Right lobe of liver (tissue), 6 donors: Measurements from ENCODE around the gene PTPRN2. TPM values are rescaled to one million over a fixed set of nuclear protein-coding genes. Genes with fewer than 3 reads are reported as not detected.

ENCODE experiments used
- ATAC-seq, 4 donors: fragments of 200-7000 bp; cut with Tn5 transposase; one replicate each; pipeline ENCODE4 v1.9.1; 2020; ENCODE audit warnings: mild to moderate bottlenecking in 4 of 4, moderate library complexity in 4 of 4
- DNase-seq, 3 donors: peaks; one replicate each; pipeline ENCODE4 v3.0.0-alpha.2; 2020
- H3K27ac ChIP-seq, 3 donors: fragments of 200-600 bp; one replicate each; pipeline ENCODE4 v1.8.0; 2022
- H3K27me3 ChIP-seq, 2 donors: fragments of 200-600 bp; one replicate each; pipeline ENCODE4 v1.8.0; 2022
- H3K36me3 ChIP-seq, 4 donors: fragments of 200-600 bp; sonication (generic) in 1 of 4; one replicate each; pipeline versions ENCODE4 v1.5.1 to v1.8.0; 2017 to 2022; ENCODE audit warnings: control low read depth in 1 of 4
- H3K4me1 ChIP-seq, 4 donors: fragments of 200-600 bp; sonication (generic) in 1 of 4; one replicate each; pipeline versions ENCODE4 v1.5.1 to v1.8.0; 2017 to 2022; ENCODE audit warnings: control low read depth in 1 of 4
- H3K4me3 ChIP-seq, 3 donors: fragments of 200-600 bp; one replicate each; pipeline ENCODE4 v1.8.0; 2022
- H3K9me3 ChIP-seq, 4 donors: fragments of 200-600 bp; sonication (generic) in 1 of 4; one replicate each; pipeline versions ENCODE4 v1.5.1 to v1.8.0; 2017 to 2022; ENCODE audit warnings: control low read depth in 1 of 4
- POLR2A ChIP-seq: fragments of 450-650 bp; IDR thresholded peaks from one replicate; pipeline ENCODE4 v1.6.1; 2017; ENCODE audit warnings: antibody characterized with exemption, mild to moderate bottlenecking
- WGBS: methylation state at CpG from one replicate; pipeline ENCODE4 v1.1.6; 2018; ENCODE audit warnings: low coverage, low lambda C conversion rate; ENCODE audit not compliant: insufficient coverage; ENCODE audit errors: missing lambda C conversion rate; 5-methylcytosine and 5-hydroxymethylcytosine counted together
- intact Hi-C, 2 donors: fragments of 100-400 bp; cut with DNase I; formaldehyde crosslinking; loops; one replicate each; pipeline versions ENCODE4 v1.11.2 to v1.14.1; 2022
- total RNA-seq, 6 experiments: library from RNA; depleted of rRNA in 2 of 6; stranded (reverse); fragments of >200 nt in 2 of 6; fragmentation: NEBNext Ultra II Directional in 3 of 6; extraction: Animal tissue kit (Norgen Biotek cat#: 25700) in 3 of 6; gene quantifications; one replicate each; pipeline versions ENCODE4 v1.1.0 to v1.2.4, GENCODE V29; 2016 to 2023
- TF ChIP-seq, protein P1 (sequence below), 4 donors: fragments of 200-600 bp in 3 of 4; fragments of 450-650 bp in 1 of 4; IDR thresholded peaks; one replicate each; pipeline versions ENCODE4 v1.5.1 to v1.8.0; 2016 to 2022; ENCODE audit warnings: antibody characterized with exemption in 4 of 4, mild to moderate bottlenecking in 2 of 4
- donor health status: DM: no; HTN: yes; CAD: no.
- donor health status: DM: no; HTN: no; CAD: no.
- donor health status: DM: no; HTN: no; CAD: no.
- donor health status: DM: no; HTN: yes; CAD: no.
- donor health status: DM: no; HTN: yes; CAD: no.

The PTPRN2 gene
- total RNA-seq, 6 experiments from 2014 or later, result 0.15 to 0.87 (median 0.67) TPM

- Histone ChIP-seq H3K27ac (no peak overlapping the region), H3K4me3 (no peak overlapping the region), H3K9me3 (no peaks in the 10 kb centered on the region), H3K4me1 (no peaks in the 10 kb centered on the region), H3K36me3 (no peaks in the 10 kb centered on the region), H3K27me3 (no peaks in the 10 kb centered on the region)
- DNase-seq (no peak), ATAC-seq (no peak)
- intact Hi-C loops, result no loop called here
- no peak for TF ChIP-seq POLR2A
- TF ChIP-seq, protein P1, sequence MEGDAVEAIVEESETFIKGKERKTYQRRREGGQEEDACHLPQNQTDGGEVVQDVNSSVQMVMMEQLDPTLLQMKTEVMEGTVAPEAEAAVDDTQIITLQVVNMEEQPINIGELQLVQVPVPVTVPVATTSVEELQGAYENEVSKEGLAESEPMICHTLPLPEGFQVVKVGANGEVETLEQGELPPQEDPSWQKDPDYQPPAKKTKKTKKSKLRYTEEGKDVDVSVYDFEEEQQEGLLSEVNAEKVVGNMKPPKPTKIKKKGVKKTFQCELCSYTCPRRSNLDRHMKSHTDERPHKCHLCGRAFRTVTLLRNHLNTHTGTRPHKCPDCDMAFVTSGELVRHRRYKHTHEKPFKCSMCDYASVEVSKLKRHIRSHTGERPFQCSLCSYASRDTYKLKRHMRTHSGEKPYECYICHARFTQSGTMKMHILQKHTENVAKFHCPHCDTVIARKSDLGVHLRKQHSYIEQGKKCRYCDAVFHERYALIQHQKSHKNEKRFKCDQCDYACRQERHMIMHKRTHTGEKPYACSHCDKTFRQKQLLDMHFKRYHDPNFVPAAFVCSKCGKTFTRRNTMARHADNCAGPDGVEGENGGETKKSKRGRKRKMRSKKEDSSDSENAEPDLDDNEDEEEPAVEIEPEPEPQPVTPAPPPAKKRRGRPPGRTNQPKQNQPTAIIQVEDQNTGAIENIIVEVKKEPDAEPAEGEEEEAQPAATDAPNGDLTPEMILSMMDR (IDR thresholded peaks at IDR 0.05), result no peak
- WGBS, result 59% methylated on average over 9 of the region's 11 CpGs
Observed at GRCh38 chr7:158576050-158576762, 11.4 kb downstream of the PTPRN2 start.

DNA sequence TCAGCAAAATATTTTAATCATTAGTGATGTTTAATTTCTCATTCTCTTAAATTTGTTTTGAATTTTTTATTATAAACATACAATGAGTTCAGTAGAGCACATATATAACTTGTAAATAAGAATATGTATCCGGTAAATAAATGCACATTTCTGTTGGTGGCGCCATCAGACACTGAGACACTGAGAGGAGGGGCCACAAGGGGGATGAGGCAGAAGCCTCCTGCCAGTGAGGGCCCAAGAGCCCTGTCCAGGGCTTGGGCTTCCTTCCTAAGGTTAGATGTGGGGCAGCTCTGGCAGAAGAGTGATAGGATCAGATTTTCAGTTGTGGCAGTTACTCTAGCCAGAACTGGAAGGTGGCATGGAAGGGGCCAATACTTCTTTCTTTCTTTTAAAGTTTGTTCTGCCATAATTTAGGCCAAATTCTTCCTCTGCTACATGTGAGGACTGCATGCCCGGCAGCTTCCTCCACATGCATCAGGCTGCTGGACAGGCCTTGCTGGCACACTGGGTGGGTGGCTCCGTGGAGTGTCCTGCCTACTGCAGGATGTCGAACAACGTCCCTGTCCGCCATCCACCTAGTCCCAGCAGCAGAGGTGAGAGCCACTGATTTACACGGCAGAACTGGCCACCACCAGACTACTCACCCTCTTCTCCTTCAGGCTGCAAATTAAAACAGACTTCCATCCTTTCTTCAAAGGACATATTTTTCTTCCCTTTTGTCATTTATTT, 13.2 kb downstream of the PTPRN2 start:
- Histone ChIP-seq H3K9me3 (no peaks in the 10 kb centered on the region), H3K4me3 (no peak overlapping the region), H3K27ac (no peak overlapping the region), H3K36me3 (no peaks in the 10 kb centered on the region), H3K27me3 (no peaks in the 10 kb centered on the region), H3K4me1 (no peaks in the 10 kb centered on the region)
- intact Hi-C loops, result no loop called here
- ATAC-seq (no peak), DNase-seq (no peak)
- 73% methylated on average over 2 of the region's 8 CpGs for WGBS
- TF ChIP-seq, protein P1 (IDR thresholded peaks at IDR 0.05), result no peak
- no peak for TF ChIP-seq POLR2A

- ATAC-seq, result no peak
- no peaks in the 10 kb centered on the region for H3K9me3 ChIP-seq
- no peak overlapping the region for H3K27ac ChIP-seq
- intact Hi-C loops, result no loop called here
- no peaks in the 10 kb centered on the region for H3K4me1 ChIP-seq
- no peak overlapping the region for H3K4me3 ChIP-seq
- 27% methylated on average over 4 of the region's 4 CpGs for WGBS
- peaks cover 0 to 4% of the 10 kb centered on the region in 2 donors for H3K27me3 ChIP-seq
- no peak for DNase-seq
- TF ChIP-seq, protein P1 (IDR thresholded peaks at IDR 0.05), result no peak
- no peak for TF ChIP-seq POLR2A
- H3K36me3 ChIP-seq, result no peaks in the 10 kb centered on the region
Observed at GRCh38 chr7:158573310-158573709, 14.3 kb downstream of the PTPRN2 start.

DNA sequence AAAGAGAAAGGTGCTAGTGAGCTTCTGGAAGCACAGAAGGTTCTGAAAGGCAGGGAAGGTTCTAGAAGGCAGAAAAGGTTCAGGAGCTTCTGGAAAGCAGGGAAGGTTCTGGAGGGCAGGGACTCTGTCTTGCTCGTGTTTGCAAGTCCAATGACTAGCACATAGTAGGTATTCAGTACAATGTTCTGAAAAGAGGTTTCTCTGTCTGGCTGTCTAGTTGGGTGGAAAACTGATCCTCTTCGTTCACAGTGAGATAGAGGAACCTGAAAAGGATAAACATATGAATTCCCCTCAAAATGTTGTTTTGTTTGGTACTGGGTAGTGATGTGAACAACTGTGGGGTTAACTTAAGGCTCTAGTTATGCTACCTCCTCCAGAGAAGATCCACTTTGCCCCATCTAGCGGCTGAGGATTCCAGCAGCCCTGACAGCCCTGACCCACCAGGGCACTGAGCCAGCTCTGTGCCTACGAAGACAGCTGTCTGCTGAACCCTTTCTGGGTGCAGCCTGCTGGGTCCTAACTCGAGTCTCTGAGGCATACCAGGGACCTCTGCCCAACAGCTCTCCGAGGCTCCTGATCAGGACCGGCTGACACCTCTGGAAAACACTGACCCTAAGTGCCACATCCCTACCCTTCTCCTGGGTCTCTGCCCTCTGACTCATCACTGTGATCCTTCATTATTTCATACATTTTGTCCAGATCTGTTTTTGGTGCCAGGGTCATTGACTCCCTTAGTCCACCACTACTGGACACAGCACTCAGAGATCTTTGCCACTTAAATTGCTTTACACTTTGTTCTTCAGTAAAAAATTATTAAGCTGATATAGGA, 15.4 kb downstream of the PTPRN2 start:
- no peaks in the 10 kb centered on the region for H3K36me3 ChIP-seq
- H3K27ac ChIP-seq, result no peak overlapping the region
- no peaks in the 10 kb centered on the region for H3K4me1 ChIP-seq
- ATAC-seq (peak; percentile 33 to 57 (median 44)), DNase-seq (no peak)
- intact Hi-C loops, result no loop called here
- no peaks in the 10 kb centered on the region for H3K9me3 ChIP-seq
- no peak overlapping the region for H3K4me3 ChIP-seq
- TF ChIP-seq POLR2A, result no peak
- TF ChIP-seq, protein P1 (IDR thresholded peaks at IDR 0.05), result no peak
- H3K27me3 ChIP-seq, result peaks cover 0 to 4% of the 10 kb centered on the region in 2 donors
- 22% methylated on average over 7 of the region's 7 CpGs for WGBS
